Activated CD8-positive, alpha-beta T cell treated with anti-CD3 and anti-CD28 coated beads, Interleukin-2, amount 10 ng/mL, durations not matched to agents 7 days and 5 days (primary cell): ENCODE measurements around the gene LITAF. TPM values are rescaled to one million over a fixed set of nuclear protein-coding genes. Genes with fewer than 3 reads are reported as not detected.

ENCODE experiments used
- ATAC-seq: fragments of 150-1000 bp; cut with Tn5 transposase; one replicate; pipeline ENCODE4 v1.10.0; 2021; ENCODE audit warnings: moderate library complexity
- CTCF ChIA-PET: fragments of 350-600 bp; sonication (Branson Sonifier 250); formaldehyde crosslinking; loops from one replicate; lab custom pipeline; 2021; ENCODE audit warnings: antibody characterized with exemption; lab: Charles Lee
- POLR2A ChIA-PET: fragments of 350-600 bp; sonication (Branson Sonifier 250); formaldehyde crosslinking; loops from one replicate; lab custom pipeline; 2021; ENCODE audit warnings: antibody characterized with exemption; lab: Charles Lee
- DNase-seq: peaks from one replicate; pipeline ENCODE4 v3.0.0-alpha.2; 2020
- H3K27ac Mint-ChIP-seq: one replicate; pipeline ENCODE4 v1.8.0; 2021; ENCODE audit warnings: mild to moderate bottlenecking, mixed read lengths
- H3K27me3 Mint-ChIP-seq: one replicate; pipeline ENCODE4 v1.8.0; 2021; ENCODE audit warnings: low read depth, mixed read lengths
- H3K36me3 Mint-ChIP-seq: one replicate; pipeline ENCODE4 v1.8.0; 2021; ENCODE audit warnings: low read depth, mixed read lengths
- H3K4me1 Mint-ChIP-seq: one replicate; pipeline ENCODE4 v1.8.0; 2021; ENCODE audit warnings: low read depth, mixed read lengths
- H3K4me3 Mint-ChIP-seq: one replicate; pipeline ENCODE4 v1.8.0; 2021; ENCODE audit warnings: mild to moderate bottlenecking, mixed read lengths
- H3K9me3 Mint-ChIP-seq: one replicate; pipeline ENCODE4 v1.8.0; 2022; ENCODE audit warnings: mixed read lengths; ENCODE audit not compliant: insufficient read depth
- total RNA-seq, 2 experiments: library from RNA; stranded (reverse); gene quantifications; one replicate each; pipeline ENCODE4 v1.2.3, GENCODE V29; 2021

LITAF gene
- total RNA-seq, 2 experiments from 2014 or later = 79.4 to 80.5 TPM

DNA sequence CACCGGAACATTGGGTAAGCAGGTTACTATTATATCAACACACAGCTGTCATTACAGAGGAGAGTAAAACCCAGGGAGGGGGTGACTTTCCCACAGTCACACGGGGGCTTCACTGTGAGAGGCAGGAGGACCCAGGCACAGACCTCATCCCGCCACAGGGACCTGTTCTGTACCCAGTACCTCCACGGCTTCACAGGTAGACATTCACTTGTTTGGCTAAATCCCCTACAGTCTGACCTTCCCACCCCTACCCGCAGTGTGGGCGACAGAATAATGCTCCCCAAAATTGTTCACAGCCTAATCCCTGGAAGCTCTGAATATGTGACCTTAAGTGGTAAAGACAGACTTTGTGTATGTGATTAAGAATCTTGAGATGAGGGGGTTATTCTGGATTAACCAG, 16.5 kb downstream of the LITAF start:
- DNase-seq (no peak), ATAC-seq (no peak)
- ChIA-PET POLR2A (interaction anchor here (1.1 to 1.2 kb wide), 2 partner anchors 10 to 17 kb away, joined by 3 read pairs; no protein-coding TSS in a partner anchor), CTCF (interaction anchor here (1.0 to 2.4 kb wide), 2 partner anchors 39 to 174 kb away, joined by 3 to 6 read pairs; no protein-coding TSS in a partner anchor)
- Mint-ChIP-seq H3K36me3 (peaks cover 50% of the 10 kb centered on the region), H3K27me3 (no peaks in the 10 kb centered on the region), H3K9me3 (no peaks in the 10 kb centered on the region), H3K4me3 (no peak overlapping the region), H3K4me1 (peaks cover 59% of the 10 kb centered on the region), H3K27ac (peak overlapping the region; percentile 55)

DNA sequence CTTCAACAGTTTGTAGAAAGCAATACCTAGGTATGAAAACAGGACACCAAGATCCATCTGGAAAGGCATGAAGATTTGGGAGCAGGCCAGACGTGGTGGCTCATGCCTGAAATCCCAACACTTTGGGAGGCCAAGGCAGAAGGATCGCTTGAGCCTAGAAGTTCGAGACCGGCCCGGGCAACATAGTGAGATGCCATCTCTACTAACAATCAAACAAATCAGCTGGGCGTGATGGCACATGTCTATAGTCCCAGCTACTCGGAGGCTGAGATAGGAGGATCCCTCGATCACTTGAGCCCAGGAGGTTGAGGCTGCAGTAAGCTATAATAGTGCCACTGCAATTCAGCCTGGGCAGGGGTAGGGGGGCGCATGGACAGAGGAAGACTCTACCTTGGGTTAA, 20.3 kb downstream of the LITAF start:
- Mint-ChIP-seq H3K9me3 (no peaks in the 10 kb centered on the region), H3K4me1 (peaks cover 56% of the 10 kb centered on the region), H3K4me3 (no peak overlapping the region), H3K27me3 (no peaks in the 10 kb centered on the region), H3K36me3 (peaks cover 45% of the 10 kb centered on the region), H3K27ac (peak overlapping the region; percentile 45)
- DNase-seq (no peak), ATAC-seq (no peak)
- ChIA-PET POLR2A (no interaction called here), CTCF (interaction anchor here (1.1 to 1.5 kb wide), 3 partner anchors 16 to 55 kb away, joined by 3 to 6 read pairs (median 3); no protein-coding TSS in a partner anchor)

DNA sequence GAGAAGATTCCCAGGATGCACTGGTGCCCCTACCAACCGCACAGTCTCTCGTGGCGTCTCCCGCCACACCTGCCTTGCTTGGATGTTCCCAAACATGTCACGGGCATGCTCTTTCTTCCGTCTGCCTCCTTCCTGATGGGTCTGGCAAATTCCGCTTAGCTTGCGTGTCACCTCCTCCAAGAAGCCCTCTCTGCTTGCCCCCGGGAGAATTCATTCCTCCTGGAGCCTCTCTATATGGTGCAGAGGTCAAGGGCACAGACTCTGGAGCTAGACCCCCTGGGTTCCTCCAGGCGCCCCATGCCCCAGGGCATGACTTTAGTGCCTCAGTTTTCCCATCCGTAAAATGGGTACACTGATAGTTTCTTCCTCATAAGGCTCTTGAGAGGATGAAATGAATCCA, 21.1 kb downstream of the LITAF start:
- Mint-ChIP-seq H3K36me3 (peaks cover 47% of the 10 kb centered on the region), H3K27me3 (no peaks in the 10 kb centered on the region), H3K4me3 (no peak overlapping the region), H3K4me1 (peaks cover 58% of the 10 kb centered on the region), H3K27ac (peak overlapping the region; percentile 45), H3K9me3 (no peaks in the 10 kb centered on the region)
- ChIA-PET POLR2A (no interaction called here), CTCF (interaction anchor here (1.1 to 1.3 kb wide), 2 partner anchors 17 to 56 kb away, joined by 3 read pairs; no protein-coding TSS in a partner anchor)
- ATAC-seq (no peak), DNase-seq (no peak)

DNA sequence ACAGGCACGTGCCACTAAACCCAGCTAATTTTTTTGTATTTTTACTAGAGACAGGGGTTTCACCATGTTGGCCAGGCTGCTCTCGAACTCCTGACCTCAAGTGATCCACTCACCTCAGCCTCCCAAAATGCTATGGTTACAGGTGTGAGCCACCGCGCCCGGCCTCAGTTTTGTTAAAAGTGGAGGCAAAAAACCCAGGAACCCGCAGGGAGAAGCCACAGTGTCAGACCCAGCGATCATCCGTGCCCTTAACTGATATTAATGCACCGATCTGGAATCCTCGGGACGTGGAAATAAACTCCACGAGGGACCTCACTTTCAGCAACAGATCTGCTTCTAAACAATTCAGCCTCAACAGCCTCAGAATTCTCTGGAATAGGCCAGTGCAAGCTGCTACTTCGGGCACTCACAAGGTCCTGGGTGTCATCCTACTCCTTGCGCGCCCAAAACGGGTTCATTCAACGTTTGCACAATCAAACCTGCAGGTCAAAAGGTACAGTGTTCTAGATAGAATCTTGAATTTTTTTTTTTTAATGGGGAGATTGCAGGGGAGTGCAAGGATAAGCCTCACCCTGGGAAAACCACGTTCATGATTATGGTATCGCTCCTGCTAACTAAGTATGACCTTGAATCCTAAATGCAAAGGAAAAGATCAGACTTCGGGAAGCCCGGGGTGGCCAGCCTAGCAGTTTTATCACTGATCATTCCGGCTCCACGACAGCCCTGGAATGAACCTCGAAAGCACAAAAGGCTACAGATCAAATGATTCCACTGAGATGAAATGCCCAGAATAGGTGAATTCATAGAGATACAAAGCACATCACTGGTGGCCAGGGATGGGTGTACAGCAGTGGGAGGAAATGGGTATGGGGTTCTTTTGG, 22.4 kb downstream of the LITAF start:
- ATAC-seq (no peak), DNase-seq (no peak)
- no peaks in the 10 kb centered on the region for H3K27me3 Mint-ChIP-seq
- no peak overlapping the region for H3K4me3 Mint-ChIP-seq
- peaks cover 41% of the 10 kb centered on the region for H3K36me3 Mint-ChIP-seq
- ChIA-PET POLR2A (interaction anchor here (1.0 kb wide), 1 partner anchor 18 kb away, joined by 3 read pairs; no protein-coding TSS in a partner anchor), CTCF (no interaction called here)
- peak overlapping the region; percentile 37 for H3K27ac Mint-ChIP-seq
- no peaks in the 10 kb centered on the region for H3K9me3 Mint-ChIP-seq
- peaks cover 64% of the 10 kb centered on the region for H3K4me1 Mint-ChIP-seq

DNA sequence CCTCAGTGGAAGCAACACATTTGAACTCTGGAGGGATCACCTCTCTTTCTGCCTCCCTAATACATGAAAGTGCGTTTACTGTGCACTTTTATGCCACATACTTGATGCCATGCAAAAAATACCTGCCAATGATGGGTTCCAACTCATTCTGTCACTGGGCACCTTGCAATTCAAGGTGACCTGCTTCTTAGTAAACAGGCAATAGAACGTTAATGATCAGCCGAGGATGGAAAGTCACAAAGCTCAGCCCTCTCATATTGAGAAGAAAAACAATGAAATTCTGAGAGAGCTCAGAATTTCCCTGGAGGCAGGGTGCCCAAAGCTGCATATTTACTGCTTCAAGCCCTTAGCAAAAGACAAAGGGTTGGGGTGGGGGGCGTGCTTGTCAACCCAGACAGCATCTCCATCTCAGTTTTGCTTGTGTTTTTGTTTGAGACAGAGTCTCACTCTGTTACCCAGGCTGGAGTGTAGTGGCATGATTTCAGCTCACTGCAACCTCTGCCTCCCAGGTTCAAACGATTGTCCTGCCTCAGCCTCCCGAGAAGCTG, 23.2 kb downstream of the LITAF start:
- POLR2A ChIA-PET = interaction anchor here (1.0 kb wide), 2 partner anchors 19 to 23 kb away, joined by 3 to 4 read pairs; partner anchors contain the start of gene LITAF
- H3K4me3 Mint-ChIP-seq = no peak overlapping the region
- DNase-seq = no peak

DNA sequence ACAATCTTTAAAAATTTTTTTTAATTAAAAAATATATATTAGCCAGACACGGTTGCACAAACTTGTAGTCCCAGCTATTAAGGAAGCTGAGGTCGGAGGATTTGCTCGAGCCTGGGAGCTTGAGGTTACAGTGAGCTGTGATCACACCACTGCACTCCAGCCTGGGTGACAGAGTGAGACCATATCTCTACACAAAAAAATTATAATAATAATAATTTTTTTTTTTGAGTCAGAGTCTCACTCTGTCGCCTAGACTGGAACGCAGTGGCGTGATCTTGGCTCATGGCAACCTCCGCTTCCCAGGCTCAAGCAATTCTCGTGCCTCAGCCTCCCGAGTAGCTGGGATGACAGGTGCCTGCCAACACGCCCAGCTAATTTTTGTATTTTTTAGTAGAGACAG, 23.8 kb downstream of the LITAF start:
- POLR2A ChIA-PET = interaction anchor here (1.0 kb wide), 2 partner anchors 20 to 24 kb away, joined by 3 to 4 read pairs; partner anchors contain the start of gene LITAF
- Mint-ChIP-seq H3K9me3 (no peaks in the 10 kb centered on the region), H3K27me3 (no peaks in the 10 kb centered on the region), H3K27ac (no peak overlapping the region), H3K4me1 (peaks cover 75% of the 10 kb centered on the region), H3K4me3 (no peak overlapping the region), H3K36me3 (peaks cover 42% of the 10 kb centered on the region)
- CTCF ChIA-PET = interaction anchor here (0.8 kb wide), 1 partner anchor 19 kb away, joined by 3 read pairs; no protein-coding TSS in a partner anchor
- ATAC-seq = no peak
- DNase-seq = no peak

More for the DNA sequence above, 23.2 kb downstream of the LITAF start:
- no peak for ATAC-seq
- Mint-ChIP-seq H3K4me1 (peaks cover 71% of the 10 kb centered on the region), H3K27me3 (no peaks in the 10 kb centered on the region), H3K9me3 (no peaks in the 10 kb centered on the region), H3K27ac (peak overlapping the region; percentile 37), H3K36me3 (peaks cover 45% of the 10 kb centered on the region)
- CTCF ChIA-PET = interaction anchor here (0.8 kb wide), 1 partner anchor 18 kb away, joined by 3 read pairs; no protein-coding TSS in a partner anchor

DNA sequence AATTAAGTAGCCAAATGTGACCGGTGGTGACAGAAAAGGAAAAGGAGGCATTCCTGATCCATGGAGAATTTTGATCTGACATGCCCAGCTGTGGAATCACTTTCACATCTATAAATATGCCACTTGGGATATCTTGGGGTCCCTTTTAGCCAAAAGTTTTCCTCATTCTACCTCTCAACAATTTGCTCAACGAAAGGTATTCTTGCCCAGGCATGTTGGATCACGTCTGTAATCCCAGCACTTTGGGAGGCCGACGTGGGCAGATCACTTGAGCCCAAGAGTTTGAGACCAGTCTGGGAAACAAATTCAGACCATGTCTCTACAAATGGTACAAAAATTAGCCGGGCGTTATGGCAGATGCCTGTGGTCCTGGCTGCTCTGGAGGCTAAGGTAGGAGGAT, 24.3 kb downstream of the LITAF start:
- Mint-ChIP-seq H3K36me3 (peaks cover 46% of the 10 kb centered on the region), H3K27me3 (no peaks in the 10 kb centered on the region), H3K27ac (peak overlapping the region; percentile 34), H3K4me1 (peaks cover 80% of the 10 kb centered on the region), H3K4me3 (no peak overlapping the region), H3K9me3 (no peaks in the 10 kb centered on the region)
- ATAC-seq = no peak
- ChIA-PET CTCF (interaction anchor here (0.8 kb wide), 1 partner anchor 19 kb away, joined by 3 read pairs; no protein-coding TSS in a partner anchor), POLR2A (interaction anchor here (1.0 kb wide), 1 partner anchor 24 kb away, joined by 4 read pairs; the partner anchor contains the start of gene LITAF)
- DNase-seq = no peak

DNA sequence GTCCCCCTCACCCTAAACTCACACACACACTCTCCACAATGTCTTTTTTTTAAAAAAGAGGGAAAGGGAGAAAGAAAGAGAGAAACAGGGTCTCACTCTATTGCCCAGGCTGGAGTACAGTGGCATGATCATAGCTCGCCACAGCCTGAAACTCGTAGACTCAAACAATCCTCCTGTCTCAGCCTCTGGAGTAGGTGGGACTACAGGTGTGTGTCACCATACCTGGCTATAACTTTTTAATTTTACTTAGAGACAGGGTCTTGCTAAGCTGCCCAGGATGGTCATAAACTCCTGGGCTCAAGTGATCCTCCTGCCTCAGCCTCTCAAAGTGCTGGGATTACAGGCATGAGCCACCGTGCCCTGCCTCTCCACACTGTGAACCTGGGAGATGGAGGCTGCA, 24.9 kb downstream of the LITAF start:
- H3K27ac Mint-ChIP-seq = peak overlapping the region; percentile 93
- ChIA-PET POLR2A (interaction anchor here (2.0 kb wide), 1 partner anchor 24 kb away, joined by 8 read pairs; the partner anchor contains the start of gene LITAF), CTCF (no interaction called here)
- no peaks in the 10 kb centered on the region for H3K9me3 Mint-ChIP-seq
- H3K36me3 Mint-ChIP-seq = peaks cover 47% of the 10 kb centered on the region
- no peaks in the 10 kb centered on the region for H3K27me3 Mint-ChIP-seq
- no peak for DNase-seq
- H3K4me1 Mint-ChIP-seq = peaks cover 82% of the 10 kb centered on the region
- ATAC-seq = no peak
- peak overlapping the region; percentile 76 for H3K4me3 Mint-ChIP-seq

DNA sequence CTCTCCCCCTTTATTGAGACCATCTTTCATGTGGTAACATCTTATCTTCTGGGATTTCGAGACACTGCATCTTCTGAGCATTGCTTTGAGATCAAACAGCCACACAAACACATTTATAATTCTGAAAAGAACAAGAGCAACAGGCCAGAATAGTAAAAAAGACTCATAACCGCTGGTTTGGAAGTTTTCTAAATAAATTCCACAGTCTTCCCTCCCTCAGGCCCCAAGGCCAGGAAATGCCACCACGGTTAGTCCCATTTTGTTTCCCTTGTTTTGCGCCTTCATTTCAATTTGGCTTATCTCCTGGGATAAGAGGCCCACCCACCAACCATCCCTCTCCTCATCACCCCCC, 25.3 kb downstream of the LITAF start:
- no peak for ATAC-seq
- peak overlapping the region; percentile 93 for H3K27ac Mint-ChIP-seq
- H3K27me3 Mint-ChIP-seq = no peaks in the 10 kb centered on the region
- no peak for DNase-seq
- H3K9me3 Mint-ChIP-seq = no peaks in the 10 kb centered on the region
- POLR2A ChIA-PET = interaction anchor here (1.3 to 2.0 kb wide), 2 partner anchors 9 to 25 kb away, joined by 3 to 8 read pairs; partner anchors contain the start of gene LITAF
- CTCF ChIA-PET = interaction anchor here (1.1 to 2.7 kb wide), 3 partner anchors 21 to 68 kb away, joined by 3 to 24 read pairs (median 7); no protein-coding TSS in a partner anchor
- peak overlapping the region; percentile 76 for H3K4me3 Mint-ChIP-seq
- H3K36me3 Mint-ChIP-seq = peaks cover 47% of the 10 kb centered on the region
- peaks cover 82% of the 10 kb centered on the region for H3K4me1 Mint-ChIP-seq

DNA sequence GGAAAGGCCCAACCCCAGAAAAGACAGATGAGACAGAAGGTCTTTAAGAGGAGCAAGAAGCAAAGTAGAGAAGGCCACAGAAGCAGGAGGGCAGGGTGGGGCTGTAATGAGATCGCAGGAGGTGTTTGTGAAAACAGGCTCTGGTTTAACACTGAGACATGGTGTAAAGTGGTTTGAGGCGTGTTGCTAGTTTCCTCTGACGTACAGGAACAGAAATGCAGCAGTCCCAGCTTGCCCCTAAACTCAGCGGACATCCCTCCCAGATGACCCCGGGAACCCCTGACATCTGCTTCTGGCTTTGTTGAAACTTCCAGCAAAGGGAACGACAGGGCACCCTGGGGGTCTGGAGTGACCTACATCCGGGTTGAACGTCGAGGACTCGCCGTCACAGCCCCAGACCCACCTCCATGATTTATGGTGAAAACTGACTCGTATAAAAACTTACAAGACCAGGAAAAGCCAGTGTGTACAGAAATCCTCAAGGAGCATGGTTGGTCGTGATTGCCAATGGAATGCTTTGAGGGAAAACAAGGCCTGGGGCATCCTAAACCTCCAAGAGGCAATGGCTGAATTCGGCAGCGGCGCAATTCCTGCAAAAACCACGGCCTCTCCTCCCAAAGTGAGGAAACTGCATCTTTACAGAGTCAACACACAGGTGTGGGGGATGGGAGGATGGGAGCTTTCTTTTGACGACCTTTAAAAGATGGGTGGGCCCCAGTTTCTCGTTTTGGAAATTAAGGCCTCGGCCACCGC, 25.8 kb downstream of the LITAF start:
- H3K4me1 Mint-ChIP-seq = peaks cover 81% of the 10 kb centered on the region
- H3K9me3 Mint-ChIP-seq = no peaks in the 10 kb centered on the region
- ATAC-seq (peak; percentile 95), DNase-seq (peak; percentile 83)
- H3K27ac Mint-ChIP-seq = peak overlapping the region; percentile 93
- no peaks in the 10 kb centered on the region for H3K27me3 Mint-ChIP-seq
- H3K36me3 Mint-ChIP-seq = peaks cover 47% of the 10 kb centered on the region
- ChIA-PET CTCF (interaction anchor here (0.9 to 2.7 kb wide), 6 partner anchors 21 to 68 kb away, joined by 3 to 24 read pairs (median 4); no protein-coding TSS in a partner anchor), POLR2A (interaction anchor here (0.6 to 2.0 kb wide), 6 partner anchors 9 to 27 kb away, joined by 3 to 8 read pairs (median 3); partner anchors contain the start of gene LITAF)
- H3K4me3 Mint-ChIP-seq = peak overlapping the region; percentile 76
